SK-N-SH (cell line): ENCODE data around the gene MYOZ2.

Source experiments
- CTCF ChIP-seq: fragments of 200-600 bp; sonication (generic); IDR thresholded peaks from 2 replicates; pipeline ENCODE4 v1.6.1; 2017; ENCODE audit warnings: antibody characterized with exemption, mild to moderate bottlenecking, moderate library complexity
- EZH2phosphoT487 ChIP-seq: fragments of 200-600 bp; sonication (generic); IDR thresholded peaks from 2 replicates; pipeline ENCODE4 v1.6.1; 2017; ENCODE audit warnings: low read depth, mixed run types, mild to moderate bottlenecking, antibody characterized with exemption, moderate library complexity, borderline replicate concordance
- FOXM1 ChIP-seq: IDR thresholded peaks from 2 replicates; pipeline ENCODE4 v1.4.0; 2012; ENCODE audit warnings: low read depth, mild to moderate bottlenecking
- NFIC ChIP-seq: IDR thresholded peaks from 2 replicates; pipeline ENCODE4 v1.4.0; 2012; ENCODE audit warnings: borderline replicate concordance
- POLR2AphosphoS5 ChIP-seq: IDR thresholded peaks from 2 replicates; pipeline ENCODE4 v1.6.1; 2012; ENCODE audit warnings: low read depth, low read length
- USF2 ChIP-seq: fragments of 150-350 bp; IDR thresholded peaks from 2 replicates; pipeline ENCODE4 v1.6.1; 2017; ENCODE audit warnings: antibody characterized with exemption, low read length, low read depth, borderline replicate concordance
- TF ChIP-seq, protein P1 (sequence below): IDR thresholded peaks from 2 replicates; pipeline ENCODE4 v1.4.0; 2012; ENCODE audit warnings: low read depth

- TF ChIP-seq FOXM1 (no peak), EZH2phosphoT487 (no peak), POLR2AphosphoS5 (no peak), CTCF (no peak), NFIC (no peak), USF2 (no peak)
- TF ChIP-seq, protein P1, sequence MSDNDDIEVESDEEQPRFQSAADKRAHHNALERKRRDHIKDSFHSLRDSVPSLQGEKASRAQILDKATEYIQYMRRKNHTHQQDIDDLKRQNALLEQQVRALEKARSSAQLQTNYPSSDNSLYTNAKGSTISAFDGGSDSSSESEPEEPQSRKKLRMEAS, result no peak
These were observed 3.3 kb upstream of the MYOZ2 start for GRCh38 chr4:119132306-119132705.
